Cortex of kidney (tissue), 1 donor: Measurements from ENCODE around the gene OCEL1.
"Not testable (repeated sequence)": the region's sequence is repeated elsewhere in the genome, so short reads cannot be mapped to it uniquely, and the experiment has no call there.

Experiments
- DNase-seq: peaks from one replicate; lab custom pipeline; 2025; lab: John Stamatoyannopoulos, UW

OCEL1 gene

GRCh38 chr19:17266026-17266425 lies 40.0 kb downstream of the OCEL1 start:
- DNase-seq: no peak

- no peak for DNase-seq
Measured at GRCh38 chr19:17266589-17266974, 40.6 kb downstream of the OCEL1 start.

GRCh38 chr19:17266975-17267788 lies 41.2 kb downstream of the OCEL1 start, which contains the start of gene BABAM1:
Gene BABAM1 (plus strand): TSS chr19:17267443. CDS start chr19:17268807, 1,364 bp downstream.
- no peak for DNase-seq

GRCh38 chr19:17268754-17269153 lies 42.7 kb downstream of the OCEL1 start:
- no peak for DNase-seq

GRCh38 chr19:17274892-17275291 lies 48.9 kb downstream of the OCEL1 start:
- not testable (repeated sequence) for DNase-seq

GRCh38 chr19:17275441-17276175 lies 49.6 kb downstream of the OCEL1 start:
- DNase-seq: no peak
